Measurements from ENCODE around the gene MCM6.

DNA sequence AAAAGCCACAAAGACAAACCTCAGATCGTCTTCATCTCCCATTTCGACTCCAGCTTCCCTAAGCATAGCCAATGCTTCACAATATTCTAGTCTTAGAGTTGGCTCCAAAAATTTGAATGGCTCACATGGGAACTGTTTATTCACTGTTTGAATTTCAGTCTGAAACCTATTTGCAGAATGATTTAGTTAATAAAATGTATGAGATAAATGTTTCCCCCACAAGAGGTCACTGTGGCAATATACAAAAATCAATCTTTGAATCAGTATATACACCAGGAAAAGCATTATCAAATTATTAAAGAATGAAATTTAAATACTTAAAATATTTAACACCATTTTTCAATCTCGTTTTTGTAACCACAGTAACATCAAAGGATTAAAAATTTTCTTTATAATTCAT lies 40.0 kb upstream of the MCM6 start:
- TF ChIP-seq, protein P1, sequence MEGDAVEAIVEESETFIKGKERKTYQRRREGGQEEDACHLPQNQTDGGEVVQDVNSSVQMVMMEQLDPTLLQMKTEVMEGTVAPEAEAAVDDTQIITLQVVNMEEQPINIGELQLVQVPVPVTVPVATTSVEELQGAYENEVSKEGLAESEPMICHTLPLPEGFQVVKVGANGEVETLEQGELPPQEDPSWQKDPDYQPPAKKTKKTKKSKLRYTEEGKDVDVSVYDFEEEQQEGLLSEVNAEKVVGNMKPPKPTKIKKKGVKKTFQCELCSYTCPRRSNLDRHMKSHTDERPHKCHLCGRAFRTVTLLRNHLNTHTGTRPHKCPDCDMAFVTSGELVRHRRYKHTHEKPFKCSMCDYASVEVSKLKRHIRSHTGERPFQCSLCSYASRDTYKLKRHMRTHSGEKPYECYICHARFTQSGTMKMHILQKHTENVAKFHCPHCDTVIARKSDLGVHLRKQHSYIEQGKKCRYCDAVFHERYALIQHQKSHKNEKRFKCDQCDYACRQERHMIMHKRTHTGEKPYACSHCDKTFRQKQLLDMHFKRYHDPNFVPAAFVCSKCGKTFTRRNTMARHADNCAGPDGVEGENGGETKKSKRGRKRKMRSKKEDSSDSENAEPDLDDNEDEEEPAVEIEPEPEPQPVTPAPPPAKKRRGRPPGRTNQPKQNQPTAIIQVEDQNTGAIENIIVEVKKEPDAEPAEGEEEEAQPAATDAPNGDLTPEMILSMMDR (IDR thresholded peaks at IDR 0.05): peak in 4 of 6 experiments; percentile 43 to 65 (median 56)
- TF ChIP-seq POLR2A (IDR thresholded peaks at IDR 0.05): no peak

Data from thyroid gland (tissue), 4 donors.